GM19467 (cell line): ENCODE data around the gene ERI3.

Source experiments
- ATAC-seq: cut with Tn5 transposase; IDR thresholded peaks from one replicate; pipeline ENCODE4 v1.9.1; 2021; ENCODE audit warnings: mild to moderate bottlenecking, moderate library complexity; ENCODE audit not compliant: unreplicated experiment

The ERI3 gene

DNA sequence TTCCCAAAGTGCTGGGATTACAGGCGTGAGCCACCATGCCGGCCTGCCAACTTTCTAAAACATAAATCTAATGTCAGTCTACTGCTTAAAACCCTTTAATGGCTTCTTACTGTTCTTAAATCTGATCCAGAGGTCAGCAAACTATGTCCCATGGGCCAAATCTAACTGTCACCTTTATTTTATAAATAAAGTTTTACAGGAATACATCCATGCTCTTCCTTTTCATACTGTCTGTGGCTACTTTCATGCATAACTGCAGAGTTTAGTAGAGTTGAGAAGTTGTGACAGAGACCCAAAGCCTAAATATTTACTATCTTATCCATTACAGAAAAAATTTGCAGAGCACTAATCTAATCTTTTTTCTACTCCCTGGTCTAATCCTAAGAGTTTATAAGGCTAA is 3.8 kb downstream of the ERI3 start:
- ATAC-seq = no peak

DNA sequence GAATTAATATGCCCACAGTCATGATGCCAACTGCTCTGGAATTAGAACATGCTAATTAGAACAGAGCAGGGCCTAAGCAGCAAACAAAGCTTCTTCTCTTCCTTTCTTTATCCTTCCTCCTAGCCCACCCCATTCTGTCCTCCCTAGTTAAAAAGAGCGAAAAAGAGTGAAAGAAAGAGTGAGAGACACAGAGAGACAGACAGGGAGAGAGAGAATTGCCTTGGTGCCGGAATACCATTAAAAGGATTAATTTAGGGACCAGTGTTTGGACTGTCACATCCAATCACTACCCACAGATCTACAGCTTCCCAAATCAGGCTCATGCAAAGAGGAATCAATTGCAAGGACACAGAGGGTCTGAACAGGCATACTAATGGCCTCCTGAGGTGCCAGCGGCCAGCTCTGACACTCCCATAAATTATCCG is 7.0 kb downstream of the ERI3 start:
- no peak for ATAC-seq

DNA sequence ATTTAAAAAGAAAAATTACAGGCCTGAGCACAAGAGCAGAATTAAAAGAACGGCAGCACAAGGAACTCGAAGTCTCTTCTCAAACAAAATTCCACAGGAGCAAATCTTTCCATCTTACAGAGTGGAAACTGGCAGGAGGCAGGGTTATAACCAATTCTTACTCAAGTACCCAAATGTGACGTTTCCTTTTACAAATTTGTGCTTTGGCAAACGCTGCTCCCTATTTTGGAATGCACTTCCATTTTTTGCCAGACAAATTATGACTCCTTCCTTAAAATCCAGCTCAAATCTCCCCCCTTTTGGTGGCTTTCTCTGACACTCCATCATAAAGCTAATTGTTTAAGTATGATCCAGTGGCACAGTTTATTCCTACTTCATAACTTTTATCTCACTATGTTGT is 7.8 kb downstream of the ERI3 start:
- ATAC-seq = no peak

DNA sequence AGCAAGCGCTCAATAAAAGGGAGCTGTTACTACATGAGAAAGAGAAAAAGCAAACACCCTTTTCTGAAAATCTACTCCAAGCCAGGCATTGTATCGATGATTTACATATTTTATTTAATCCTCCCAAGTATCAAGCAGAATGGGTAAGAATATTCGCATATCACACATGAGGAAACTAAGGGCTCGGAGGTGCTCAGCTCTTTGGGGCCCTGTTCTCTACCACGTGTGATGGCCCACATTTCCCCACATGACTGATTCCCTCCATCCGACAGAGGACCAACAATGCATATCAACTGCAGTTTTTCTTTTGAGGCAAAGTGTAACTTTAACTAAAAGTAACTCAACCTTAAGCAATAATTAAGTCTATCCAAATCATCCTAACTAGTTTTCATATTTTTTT is 8.2 kb downstream of the ERI3 start:
- ATAC-seq = no peak

DNA sequence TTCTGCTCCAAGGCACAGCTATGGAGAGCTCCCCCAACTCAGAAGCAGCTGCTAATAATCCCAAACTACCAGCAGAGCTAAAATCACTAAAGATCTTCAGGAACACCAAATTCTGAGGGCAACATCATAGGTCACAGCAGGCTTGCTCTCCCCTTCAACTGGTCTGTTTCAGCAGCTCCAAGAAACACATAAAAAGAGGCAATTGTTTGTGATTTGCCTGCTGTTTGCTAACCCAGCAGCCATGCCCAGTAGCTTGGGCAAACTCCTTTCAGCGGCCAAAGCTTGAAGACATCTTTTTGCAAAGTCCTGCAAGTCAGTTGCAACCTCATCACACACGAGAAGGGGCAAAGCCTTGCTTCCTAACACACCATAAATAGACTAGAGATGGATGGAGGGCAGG is 8.9 kb downstream of the ERI3 start:
- ATAC-seq = no peak

DNA sequence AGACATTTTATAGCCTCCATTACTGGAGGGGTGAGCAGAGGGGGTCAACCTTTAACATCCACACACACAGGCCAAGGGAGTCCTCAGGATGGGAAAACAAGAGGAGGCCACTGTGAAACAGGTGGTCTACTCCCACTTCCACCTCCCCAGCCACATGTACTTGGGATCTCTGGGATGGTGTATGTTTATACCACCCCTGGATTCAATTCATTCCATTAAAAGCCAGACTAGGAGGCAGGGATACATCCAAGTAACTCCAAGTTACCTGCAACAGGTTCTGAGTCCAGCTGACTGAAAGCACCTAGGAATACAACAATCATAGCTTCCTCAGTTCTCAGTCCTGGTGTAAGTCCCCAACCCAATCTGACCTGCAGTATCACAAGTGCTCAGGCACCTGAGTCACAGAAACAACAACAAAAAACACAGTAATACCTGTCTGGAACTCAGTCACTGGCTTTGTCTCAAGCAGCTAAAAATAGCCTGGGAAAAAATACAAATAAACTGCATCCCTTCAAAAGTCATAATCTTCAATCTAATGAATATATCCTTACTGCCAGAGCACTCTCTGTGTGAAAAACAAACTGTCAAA is 9.8 kb downstream of the ERI3 start:
- ATAC-seq = no peak

DNA sequence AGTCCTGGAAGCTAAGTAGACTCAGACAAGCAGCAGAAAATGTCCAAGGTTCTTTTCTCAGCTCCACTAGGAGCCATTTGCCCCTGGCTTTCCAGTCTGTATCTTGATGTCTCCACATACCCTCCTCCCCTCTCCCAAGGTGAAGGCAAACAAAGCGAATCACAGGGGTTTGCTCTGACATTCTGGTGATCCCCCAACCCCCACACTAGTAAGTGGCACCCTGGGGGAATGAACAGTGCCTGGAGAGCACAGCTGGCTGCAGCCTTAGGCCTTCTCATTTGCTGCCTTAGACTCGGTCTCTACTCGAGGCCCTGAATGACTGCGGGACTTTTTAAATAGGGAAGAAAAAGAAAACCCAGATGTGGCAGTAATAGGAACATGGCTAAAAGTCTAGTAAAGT is 15.3 kb downstream of the ERI3 start:
- no peak for ATAC-seq

DNA sequence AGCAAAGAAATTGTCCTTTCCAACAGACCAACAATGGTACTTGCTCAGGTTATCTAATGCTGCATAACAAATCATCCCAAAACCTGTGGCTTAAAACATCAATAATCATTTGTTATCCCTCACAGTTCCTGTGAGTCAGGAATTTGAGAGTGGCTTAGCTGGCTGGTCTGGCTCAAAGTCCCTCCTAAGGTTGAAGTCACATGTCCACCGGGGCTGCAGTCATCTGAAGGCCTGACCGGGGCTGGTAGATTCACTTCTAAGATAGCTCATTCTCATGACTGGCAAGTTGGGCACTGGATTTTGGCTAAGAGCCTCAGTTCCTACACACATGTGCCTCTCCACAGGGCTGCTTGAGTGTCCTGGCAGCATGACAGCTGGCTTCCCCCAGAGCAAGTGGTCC is 16.9 kb downstream of the ERI3 start:
- no peak for ATAC-seq

DNA sequence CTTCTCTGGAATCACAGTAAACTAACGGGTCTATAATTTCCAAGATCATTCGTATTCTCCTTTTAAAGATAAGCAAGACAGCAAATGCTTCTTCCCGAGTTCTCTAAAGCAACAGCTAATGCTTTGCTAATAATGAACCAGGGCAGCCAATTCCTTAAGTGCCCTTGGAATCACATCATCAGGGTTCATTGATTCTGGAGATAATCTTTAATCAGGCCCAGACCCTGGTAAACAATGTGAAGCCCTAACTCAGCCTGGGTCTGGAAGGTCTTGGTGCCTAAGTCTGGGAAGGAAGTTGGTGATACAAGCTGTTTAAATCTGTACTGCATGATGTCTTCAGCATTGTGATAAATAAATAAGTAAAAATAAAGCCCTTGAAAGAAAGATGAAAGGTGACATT is 18.4 kb downstream of the ERI3 start:
- no peak for ATAC-seq

DNA sequence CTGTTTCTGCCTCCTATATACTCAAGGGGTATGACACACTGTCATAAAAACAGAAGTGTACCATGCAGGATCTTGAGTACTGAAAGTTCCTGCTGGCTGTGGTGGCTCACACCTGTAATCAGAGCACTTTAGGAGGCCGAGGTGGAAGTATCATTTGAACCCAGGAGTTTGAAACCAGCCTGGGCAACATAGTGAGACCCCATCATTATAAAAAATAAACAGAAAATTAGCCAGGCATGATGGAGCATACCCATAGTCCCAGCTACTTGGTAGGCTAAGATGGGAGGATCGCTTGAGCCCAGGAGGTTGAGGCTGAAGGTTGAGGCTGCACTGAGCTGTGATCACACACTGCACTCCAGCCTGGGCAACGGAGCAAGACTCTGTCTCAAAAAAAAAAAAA is 20.1 kb downstream of the ERI3 start:
- no peak for ATAC-seq

DNA sequence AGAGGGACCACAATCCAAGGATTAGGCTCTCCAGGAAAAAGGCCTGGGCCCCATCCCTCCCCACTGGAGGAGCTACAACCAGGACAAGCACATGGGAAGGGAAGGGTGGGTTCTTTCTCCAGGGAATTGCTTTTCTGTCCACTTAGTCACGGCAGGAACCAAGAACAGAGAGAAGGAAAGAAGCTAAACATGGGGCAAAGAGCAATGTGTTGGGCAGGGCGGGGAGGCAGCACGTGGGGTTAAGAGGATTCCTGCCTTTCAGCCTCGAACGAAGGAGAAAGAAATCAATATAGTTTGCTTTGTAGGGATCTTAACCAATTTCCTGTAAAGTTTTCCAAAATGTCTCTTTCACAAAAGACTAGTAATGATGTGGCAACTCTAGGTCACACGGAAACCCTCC is 21.7 kb downstream of the ERI3 start:
- ATAC-seq = no peak

DNA sequence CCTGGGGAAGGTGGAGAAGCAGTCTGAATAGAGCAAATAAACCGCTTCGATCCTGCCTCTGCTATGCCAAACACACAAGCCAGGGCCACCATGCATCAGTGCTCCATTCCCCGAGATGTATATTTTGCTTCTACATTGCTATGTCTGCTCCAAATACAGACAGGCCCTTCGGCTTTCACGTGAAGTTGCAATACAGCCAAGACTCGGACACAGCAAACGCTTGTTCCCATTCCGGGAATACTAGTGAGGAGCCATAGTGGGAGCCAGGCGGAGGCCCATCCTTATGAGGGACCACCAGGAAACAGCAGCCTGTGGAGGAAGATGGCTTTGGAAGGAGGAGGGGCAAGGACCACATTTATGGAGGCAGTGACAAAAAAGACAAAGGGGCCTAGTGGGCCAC is 22.6 kb downstream of the ERI3 start:
- ATAC-seq = no peak

DNA sequence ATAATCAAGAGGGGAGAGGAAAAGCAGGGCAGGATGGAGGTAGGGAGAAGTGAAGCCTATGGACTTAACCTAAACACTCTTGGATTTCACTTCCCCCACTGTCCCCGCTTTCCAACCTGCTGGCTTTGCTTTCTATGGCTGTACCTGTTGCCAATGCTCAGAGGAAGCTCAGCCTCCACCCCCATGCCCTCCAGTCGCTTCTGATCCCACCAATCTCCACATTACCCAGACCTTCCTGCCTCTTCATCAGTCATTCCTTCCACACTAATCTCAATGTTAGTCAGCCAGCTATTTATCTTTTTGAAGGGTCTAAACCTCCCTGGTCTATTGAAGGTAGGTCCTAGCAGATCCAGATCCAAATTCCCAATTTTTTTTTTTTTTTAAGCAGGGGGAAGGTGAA is 24.1 kb downstream of the ERI3 start:
- no peak for ATAC-seq

DNA sequence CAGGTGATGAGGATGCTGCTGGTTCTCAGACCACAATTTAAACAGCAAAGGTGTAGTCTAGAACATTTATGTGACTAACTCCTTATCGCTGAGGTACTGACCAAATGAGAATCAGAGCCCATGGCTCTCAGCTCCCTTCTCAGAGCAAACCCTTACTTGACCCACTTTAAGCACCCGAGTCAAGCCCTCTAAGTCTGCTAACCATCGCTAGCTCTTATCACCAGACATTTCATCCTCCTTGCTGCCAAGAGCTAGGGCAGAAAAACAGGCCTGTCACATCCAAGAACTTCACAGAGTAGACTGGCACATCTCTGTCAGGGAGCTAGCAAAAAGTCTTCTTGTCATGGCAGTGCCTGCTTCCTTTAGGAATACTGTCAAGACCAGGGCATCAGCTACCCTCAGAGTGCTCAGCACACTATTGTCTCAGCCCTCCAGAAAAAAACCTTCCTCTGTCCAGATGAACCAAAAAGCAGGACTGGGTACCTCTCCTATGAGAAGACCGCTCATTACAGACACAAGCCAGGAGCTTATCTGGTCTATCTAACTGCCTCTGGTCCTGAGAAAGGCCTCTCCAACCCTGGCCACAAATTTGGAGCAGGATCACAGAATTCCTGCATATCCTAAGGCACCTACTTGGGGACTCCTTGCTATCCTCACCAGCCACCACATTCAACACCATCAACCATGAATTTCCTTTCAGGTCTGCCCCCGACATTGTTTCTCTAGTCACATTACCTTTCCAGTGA is 26.2 kb downstream of the ERI3 start:
- ATAC-seq = no peak

DNA sequence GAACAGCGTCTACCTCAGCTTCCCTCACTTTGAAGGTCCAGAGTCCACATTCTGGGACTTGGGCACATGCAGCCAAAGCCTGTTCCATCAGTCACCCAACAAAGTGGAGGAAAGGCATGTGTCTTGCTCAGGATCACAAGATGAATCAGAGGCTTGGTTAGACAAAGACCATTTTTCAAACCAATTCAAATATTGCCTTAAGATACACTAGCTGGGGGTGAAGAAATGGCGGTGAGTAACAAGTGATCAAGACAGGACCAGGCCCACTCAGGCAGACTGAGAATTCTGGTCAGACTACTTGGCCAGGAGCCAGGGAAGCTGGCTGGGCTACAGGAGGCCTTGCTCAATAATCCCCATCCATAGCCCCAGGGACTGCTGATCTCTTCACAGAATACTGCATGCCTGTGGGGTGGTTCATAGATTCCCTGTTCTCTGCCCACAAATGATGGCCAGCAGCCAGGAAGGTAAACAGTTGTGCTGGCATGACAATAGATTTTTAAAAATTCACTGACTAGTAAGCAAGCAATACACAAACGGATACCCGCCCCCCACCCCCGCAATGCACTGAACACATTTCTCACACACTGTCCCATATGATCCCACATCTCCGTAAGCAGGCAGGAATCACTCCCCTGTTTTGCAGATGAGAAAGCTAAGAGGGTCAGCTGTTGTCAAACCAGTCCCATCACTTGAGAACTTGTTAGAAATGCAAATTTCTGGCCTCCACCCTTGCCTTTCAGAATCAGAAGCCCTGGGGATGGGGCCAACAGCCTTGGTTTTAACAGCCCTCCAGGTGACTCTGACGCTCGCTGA is 27.2 kb downstream of the ERI3 start:
- ATAC-seq = no peak

DNA sequence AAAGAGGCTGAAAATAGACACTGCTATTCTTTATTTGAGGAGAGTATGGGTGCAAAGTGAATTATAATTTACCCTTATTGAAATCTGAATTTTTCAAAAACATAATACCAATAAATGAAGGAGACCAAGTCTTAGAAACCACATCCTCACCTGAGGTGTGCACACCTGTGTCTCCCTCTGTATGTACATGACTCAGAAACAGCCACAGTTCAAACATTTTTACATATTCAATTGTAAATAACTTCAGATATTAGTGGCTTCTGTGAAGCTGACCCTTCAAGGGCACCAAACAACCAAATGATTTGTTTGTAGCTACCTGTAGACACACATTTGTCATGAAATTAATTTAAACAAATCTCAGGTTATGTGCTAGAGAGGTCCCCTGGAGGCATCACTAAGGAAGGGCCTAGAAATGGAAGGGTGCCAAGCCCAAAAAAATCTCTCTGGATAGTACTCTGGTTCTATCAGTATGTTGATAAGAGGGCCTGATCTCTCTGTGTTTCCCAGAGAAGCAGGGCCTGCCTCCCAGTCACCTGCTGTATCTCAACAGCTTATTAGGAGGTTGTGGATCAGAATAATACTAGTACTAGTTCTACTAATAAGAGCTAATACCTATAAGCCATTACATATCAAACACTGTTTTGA is 28.1 kb downstream of the ERI3 start:
- ATAC-seq = no peak

DNA sequence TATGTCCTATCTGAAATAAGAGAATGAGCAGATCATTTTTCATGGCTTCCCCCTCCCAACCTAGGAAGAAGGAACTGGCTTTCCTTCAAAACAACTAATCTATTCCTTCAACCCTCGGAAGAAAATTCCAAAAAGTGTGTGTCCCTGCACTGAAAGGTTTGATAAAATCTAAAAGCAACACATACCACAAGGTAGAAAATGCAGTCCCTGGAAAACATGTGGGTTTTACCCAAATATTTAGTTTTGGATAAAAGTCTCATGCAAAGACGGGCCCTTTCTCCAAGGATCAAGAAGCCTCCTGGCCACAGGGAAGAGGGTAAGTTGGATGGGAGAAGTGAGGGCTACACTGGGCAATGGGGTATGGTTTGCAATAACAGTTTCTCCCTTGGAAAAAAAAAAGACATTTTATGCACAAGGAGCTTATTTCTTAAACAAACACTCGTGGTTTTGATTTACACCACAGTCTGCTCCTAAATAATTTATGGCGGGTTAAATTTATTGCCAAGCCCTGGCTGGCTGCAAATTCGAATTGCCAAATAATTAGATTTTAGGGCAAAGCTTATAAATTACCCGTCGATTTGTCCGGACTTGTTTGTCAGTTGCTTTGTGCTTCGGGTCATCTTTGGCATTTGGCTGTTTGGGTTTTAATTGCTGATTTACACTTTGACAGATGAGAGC is 28.9 kb downstream of the ERI3 start:
- ATAC-seq = no peak

DNA sequence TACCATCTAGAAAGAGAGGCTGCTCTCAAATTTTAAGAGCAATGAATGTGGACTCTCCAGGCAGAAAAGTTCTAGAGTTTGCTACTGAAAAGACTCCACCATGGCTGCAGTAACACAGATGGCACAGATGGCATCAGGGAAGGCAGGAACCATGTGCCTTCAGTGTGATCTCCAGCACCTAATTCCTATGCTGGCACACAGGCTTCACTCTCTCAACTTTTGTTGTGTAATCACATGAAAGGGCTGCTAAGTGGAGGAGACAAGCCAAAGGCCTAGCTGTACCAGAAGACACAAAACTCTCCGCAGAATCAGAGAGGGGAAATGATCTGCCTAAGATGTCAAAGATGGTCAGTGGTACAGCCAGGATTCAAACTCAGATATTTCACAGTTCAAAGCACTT is 31.1 kb downstream of the ERI3 start:
- ATAC-seq = no peak

DNA sequence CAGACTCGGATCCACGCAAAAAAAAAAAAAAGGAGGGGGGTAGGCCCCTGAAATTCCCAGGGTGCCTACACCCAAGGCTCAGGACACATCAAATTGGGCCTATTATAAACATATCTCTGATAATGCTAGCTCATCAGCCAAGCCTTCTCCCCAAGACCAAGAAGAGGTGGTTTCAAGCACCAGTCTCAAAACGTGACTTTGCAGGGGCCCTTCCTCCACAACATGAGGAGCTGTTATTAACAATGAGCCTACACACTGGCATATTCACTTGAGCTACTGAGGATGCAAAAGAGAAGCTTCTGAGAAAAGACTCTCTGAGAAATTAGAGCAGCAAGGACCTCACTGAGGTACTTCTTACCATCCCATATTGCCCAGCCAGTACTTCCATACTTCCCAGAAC is 32.7 kb downstream of the ERI3 start:
- ATAC-seq = no peak

DNA sequence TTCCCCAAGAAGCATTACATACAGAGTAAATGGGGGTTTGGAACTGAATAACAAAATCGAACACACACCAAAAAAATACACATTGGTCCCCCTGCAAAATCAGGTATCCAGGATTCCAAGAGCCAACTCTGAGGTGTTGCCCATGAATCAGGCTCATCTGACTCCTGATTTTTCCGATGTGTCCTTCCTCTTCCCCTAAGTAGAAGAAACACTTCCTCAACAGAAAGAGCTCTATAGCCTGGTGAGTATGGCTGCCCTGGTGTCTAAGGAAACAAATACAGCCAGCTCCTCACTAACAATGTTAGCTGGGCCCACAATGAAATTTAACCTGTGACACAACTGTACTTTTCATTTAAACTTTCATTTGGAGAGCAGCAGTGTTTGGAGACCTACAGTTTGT is 33.6 kb downstream of the ERI3 start:
- no peak for ATAC-seq
